Measurements from ENCODE around the gene INO80.

INO80 gene

GRCh38 chr15:40937762-40938535 is 178.1 kb downstream of the INO80 start:
- TF ChIP-seq ZFX (IDR thresholded peaks at IDR 0.05) (no peak), CTCF (conservative IDR thresholded peaks at IDR 0.05) (peak; percentile 90)
- H3K27ac ChIP-seq, result peak overlapping the region; percentile 50

- TF ChIP-seq ZFX (IDR thresholded peaks at IDR 0.05) (no peak), CTCF (conservative IDR thresholded peaks at IDR 0.05) (no peak)
- H3K27ac ChIP-seq, result peak overlapping the region; percentile 50
Measured at GRCh38 chr15:40936709-40937666, 179.1 kb downstream of the INO80 start.

GRCh38 chr15:40936234-40936708 is 179.8 kb downstream of the INO80 start:
- TF ChIP-seq ZFX (IDR thresholded peaks at IDR 0.05) (no peak), CTCF (conservative IDR thresholded peaks at IDR 0.05) (no peak)
- H3K27ac ChIP-seq, result no peak overlapping the region

- TF ChIP-seq CTCF (conservative IDR thresholded peaks at IDR 0.05) (no peak), ZFX (IDR thresholded peaks at IDR 0.05) (no peak)
- no peak overlapping the region for H3K27ac ChIP-seq
Measured at GRCh38 chr15:40934457-40934856, 181.6 kb downstream of the INO80 start.

- H3K27ac ChIP-seq, result no peak overlapping the region
- TF ChIP-seq CTCF (conservative IDR thresholded peaks at IDR 0.05) (no peak), ZFX (IDR thresholded peaks at IDR 0.05) (no peak)
Measured at GRCh38 chr15:40933517-40933902, 182.6 kb downstream of the INO80 start.

GRCh38 chr15:40932649-40933516 is 183.2 kb downstream of the INO80 start:
- H3K27ac ChIP-seq, result no peak overlapping the region
- no peak for TF ChIP-seq ZFX (IDR thresholded peaks at IDR 0.05)
- no peak for TF ChIP-seq CTCF (conservative IDR thresholded peaks at IDR 0.05)

Measured in C4-2B (cell line).